GM12878 (cell line): Measurements from ENCODE around the gene KLHL25.

Experiments
- EZH2 ChIP-seq: IDR thresholded peaks from 2 replicates; pipeline ENCODE4 v1.6.1; 2012; ENCODE audit warnings: low read depth, mild to moderate bottlenecking, control low read depth, inconsistent platforms, low read length, borderline replicate concordance; ENCODE audit not compliant: control insufficient read depth
- JUND ChIP-seq: IDR thresholded peaks from 2 replicates; pipeline ENCODE4 v1.6.1; 2012; ENCODE audit warnings: low read depth, mild to moderate bottlenecking, low read length, improper control_type of control experiment, moderate library complexity
- POLR2AphosphoS5 ChIP-seq: IDR thresholded peaks from 2 replicates; pipeline ENCODE4 v1.6.1; 2011; ENCODE audit warnings: mild to moderate bottlenecking, low read length, inconsistent platforms
- RFX5 ChIP-seq: IDR thresholded peaks from 2 replicates; pipeline ENCODE4 v1.6.1; 2011; ENCODE audit warnings: low read depth, low read length, improper control_type of control experiment
- SPI1 ChIP-seq: IDR thresholded peaks from 2 replicates; pipeline ENCODE4 v1.6.1; 2011; ENCODE audit warnings: low read depth, mild to moderate bottlenecking, low read length, moderate library complexity, borderline replicate concordance; ENCODE audit not compliant: insufficient read depth
- TCF12 ChIP-seq: IDR thresholded peaks from 2 replicates; pipeline ENCODE4 v1.6.1; 2011; ENCODE audit warnings: low read depth, mild to moderate bottlenecking, low read length
- YY1 ChIP-seq: IDR thresholded peaks from 2 replicates; pipeline ENCODE4 v1.6.1; 2011; ENCODE audit warnings: low read depth, mild to moderate bottlenecking, low read length

DNA sequence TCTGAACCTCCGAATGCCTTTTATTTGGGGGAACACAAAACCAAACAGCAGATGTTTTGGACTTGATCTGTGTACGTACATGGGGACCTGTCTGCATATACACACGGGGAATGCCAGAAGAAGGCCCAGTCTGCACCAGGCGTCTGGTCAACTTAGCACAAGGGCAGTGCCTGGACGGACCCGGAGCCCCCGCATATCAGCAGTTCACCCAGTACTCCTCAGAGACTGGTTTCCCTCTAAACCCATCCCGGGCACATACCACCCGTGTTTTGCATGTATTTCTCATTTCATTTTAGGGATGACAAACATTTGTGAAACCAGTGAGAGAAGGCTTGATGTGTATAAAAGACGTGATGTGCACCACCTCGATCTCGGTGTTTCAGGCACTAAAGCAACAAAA is 49.7 kb downstream of the KLHL25 start:
- TF ChIP-seq SPI1 (no peak), EZH2 (no peak), RFX5 (no peak), POLR2AphosphoS5 (0 out of 2 replicates have a peak, but pooled peaks have one; percentile 34), JUND (no peak), YY1 (no peak), TCF12 (no peak)
